GM19043 (cell line): ENCODE measurements around the gene PID1.

Experiments
- ATAC-seq: cut with Tn5 transposase; IDR thresholded peaks from one replicate; pipeline ENCODE4 v1.9.1; 2021; ENCODE audit warnings: low read depth; ENCODE audit not compliant: unreplicated experiment

The PID1 gene

DNA sequence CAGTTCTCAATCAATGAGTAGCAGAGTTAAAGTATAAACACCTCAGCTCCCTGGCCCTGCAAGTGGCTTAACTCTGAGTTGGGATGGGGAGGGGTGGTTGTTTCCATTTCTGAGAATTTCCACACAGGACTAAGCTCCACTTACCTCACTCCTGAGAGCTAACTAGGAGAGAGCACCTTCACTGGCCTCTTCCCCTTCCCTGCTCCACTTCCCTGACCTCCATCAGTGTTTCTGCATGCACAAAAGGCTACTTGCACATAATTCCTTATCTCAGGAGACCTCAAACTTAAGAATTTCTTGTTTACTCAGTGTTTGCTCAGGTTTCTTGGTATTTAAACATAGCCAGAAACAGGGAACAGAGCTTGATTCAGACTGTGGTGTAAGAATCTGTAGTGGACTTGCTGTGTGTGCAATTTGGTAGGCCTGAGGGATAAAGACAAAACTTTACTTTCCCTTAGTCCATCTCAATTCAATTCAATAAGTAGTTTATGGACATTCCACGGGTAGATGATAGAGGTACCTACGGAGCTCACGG is 97.2 kb downstream of the PID1 start:
- no peak for ATAC-seq

DNA sequence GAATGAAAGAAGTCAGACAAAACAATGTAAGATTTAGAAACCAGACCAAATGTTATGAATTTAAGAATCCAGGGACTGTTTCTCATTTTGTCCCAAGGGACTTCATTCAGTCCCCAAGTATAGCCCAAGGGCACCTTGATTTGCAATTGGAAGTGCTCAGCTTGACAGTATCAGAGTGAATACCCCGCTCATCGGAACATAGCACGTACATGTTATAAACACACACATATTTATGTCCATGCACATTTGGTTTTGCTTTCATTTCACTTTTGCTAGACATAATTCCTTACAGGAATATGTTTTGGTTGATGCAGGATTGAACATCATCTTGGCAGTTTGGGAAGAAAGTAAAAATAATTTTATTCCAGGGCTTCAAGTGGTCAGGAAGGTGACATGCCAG is 100.2 kb downstream of the PID1 start:
- ATAC-seq: no peak

DNA sequence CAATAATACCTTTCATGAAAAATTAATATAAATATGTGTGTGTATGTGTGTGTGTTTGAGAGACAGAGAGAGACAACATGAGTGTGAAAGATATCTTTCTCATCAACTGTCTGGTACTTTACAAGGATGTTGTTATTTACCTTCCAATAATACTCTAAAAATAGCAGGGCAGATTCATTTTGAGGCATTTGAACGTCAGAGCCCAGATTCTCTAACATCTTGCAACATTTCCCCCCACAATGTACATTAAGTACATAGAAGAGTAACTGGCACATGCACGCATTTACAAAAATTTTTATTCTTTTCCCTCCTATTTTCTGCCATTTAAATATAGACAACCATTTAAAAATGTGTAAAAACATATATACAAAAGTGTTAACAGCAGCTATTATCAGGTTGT is 100.9 kb downstream of the PID1 start:
- ATAC-seq: no peak

DNA sequence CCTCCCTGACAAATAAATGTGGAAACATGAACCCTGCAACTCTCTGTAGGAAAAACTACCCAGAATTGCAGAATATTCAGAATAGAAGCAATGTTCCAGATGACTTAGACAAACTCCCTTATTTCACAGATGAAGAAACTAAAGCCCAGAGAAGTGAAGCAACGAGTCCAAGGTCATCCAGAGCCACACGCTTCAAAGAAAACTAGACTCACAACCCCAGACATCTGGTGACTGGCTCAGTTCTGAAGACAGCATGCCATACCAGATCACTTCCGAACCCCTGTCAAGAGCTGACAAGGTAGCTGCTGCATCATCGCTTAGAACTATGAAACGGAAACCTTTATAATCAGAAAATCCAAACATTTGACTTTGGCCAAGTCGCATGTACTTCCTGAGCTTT is 101.3 kb downstream of the PID1 start:
- no peak for ATAC-seq

GRCh38 chr2:229164545-229165249 is 106.4 kb downstream of the PID1 start:
- no peak for ATAC-seq

GRCh38 chr2:229163893-229164292 is 107.2 kb downstream of the PID1 start:
- ATAC-seq: no peak

GRCh38 chr2:229162015-229162414 is 109.1 kb downstream of the PID1 start:
- ATAC-seq: no peak

GRCh38 chr2:229160984-229161383 is 110.1 kb downstream of the PID1 start:
- ATAC-seq: no peak

DNA sequence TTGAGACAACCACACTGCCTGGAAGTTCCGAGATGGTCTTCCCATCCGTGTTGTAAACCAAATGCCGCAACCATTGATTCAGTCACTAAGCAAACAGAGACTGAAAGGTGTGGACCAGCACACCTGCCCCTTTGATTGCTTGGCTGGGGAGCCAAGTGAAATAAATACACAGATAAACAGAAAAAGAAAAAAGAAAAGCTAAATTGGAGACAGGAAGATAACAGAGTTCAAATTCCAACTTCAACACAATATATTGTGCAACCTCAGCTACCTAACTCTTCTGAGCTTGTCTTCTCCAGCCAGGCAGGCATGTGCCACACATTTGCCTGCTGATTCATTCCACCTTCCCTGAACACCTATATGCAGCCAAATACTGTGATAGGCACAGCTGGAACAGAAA is 110.9 kb downstream of the PID1 start:
- ATAC-seq: no peak

DNA sequence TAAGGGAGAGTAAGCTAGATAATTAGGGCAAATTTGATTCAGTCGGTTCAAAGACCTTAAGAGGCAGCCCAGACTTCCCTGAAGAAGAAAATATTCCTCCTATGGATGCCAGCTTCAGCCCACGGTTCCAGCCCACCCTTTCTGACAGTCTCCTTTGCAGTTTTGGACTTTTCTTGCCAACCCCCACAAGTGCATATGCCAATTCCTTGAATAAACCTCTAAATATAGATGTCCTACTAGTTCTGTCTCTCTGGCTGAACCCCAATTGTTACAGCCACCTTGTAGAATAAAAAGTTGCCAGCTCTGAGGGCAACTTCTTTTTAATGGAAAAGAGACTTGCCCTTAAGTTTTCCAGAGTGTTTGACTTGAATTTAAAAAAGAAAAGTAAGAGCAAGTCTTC is 111.7 kb downstream of the PID1 start:
- no peak for ATAC-seq

GRCh38 chr2:229154381-229154780 is 116.7 kb downstream of the PID1 start:
- no peak for ATAC-seq

DNA sequence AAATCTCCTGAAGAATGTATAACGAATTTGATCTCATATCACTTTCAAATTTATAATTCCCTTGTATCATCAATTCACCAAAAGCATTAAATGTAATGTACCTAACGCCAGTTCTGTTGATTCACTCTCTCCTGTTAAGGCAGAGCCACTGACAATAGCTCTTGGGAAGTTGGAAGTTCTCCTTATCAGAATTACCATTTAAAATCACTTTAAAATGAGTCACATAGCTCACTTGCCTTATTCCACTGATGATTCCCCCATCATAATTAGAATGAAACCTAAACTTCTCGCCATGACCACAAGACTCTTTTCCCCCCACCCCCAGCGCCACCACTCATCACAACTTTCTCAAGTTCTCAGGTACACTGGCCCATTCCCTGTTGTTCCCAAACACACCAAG is 117.1 kb downstream of the PID1 start:
- ATAC-seq: no peak

- ATAC-seq: no peak
Measured at GRCh38 chr2:229153267-229153666, 117.8 kb downstream of the PID1 start.

DNA sequence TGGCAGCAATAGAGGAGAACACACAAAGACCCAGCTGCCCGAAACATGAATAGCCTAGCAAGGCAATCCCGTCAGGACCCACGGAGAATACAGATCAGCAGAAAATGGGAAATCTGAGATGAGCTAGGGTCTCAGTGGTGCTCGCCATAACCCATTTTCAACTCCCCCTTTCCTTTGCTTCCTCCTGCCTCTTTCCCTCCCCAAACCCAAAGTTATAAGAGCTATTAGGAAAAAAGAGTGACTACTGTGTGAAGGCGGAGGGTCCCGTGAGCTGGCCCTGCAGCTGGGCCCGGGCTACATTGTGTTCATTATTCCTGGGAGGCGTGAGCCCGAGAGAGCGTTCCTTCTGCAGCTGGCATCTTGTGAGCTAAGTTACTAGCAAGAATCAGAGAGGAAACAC is 118.4 kb downstream of the PID1 start:
- ATAC-seq: no peak

DNA sequence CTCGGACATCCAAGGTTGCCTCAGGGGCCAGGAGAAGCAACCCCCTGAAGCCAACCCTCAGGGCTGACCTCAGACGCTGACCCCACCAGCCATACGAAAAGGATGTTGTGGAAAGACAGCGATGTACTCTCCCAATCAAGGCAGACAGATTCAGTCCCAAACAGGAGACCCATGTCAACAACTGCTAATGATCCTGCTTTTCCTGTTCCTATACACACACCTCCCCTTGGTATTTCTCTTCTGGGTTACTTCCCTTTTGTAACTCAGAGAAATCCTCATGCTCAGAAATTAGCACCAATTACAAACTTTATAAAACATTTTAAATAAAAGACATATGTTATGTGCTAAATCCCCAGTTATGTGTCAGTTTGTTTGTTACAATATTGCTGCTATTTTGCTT is 120.8 kb downstream of the PID1 start:
- ATAC-seq: no peak

DNA sequence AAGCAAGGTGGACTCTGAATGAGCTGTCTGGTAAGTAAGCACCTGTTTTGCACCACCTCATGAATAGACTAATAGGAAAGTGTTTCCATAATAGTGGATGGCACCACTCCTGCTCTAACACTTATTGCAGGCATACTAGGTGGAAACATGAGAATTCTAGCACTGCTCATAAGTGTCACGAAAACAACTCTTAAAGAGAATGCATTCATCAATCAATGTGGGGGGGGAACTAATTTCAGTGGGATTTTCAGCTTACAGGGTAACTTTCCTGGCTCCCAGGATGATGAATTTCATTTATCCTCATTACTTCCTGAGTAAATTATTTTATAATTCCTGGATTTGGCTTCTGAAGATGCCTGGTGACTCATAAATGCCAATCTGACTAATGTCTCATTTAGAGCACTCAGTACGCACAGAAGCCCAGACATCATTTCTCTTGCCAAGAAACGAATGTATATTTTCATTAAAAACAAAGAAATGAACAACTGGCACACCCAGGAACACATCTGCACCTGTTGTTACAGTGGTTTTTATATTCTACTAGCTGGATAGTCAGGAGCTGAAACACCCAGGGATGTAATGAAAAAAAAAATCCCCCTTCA is 129.6 kb downstream of the PID1 start:
- ATAC-seq: no peak

DNA sequence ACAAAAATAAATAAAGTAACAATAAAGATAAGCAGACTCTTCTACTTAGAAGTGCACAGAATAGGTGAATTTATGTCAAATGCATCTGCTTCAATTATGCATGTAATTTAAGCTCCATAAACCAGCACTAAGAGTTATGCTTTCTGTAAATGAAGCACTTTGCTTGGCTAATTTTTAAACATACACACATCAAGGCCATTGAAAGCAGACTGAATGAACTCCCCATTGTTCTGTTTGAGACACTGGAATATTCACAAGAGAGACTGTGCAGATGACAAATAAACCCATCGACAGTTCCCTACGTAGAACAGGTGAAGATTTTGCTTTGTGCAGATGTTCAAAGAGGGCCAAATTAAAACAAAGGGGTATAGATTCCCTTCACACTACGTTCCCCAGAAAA is 133.4 kb downstream of the PID1 start:
- ATAC-seq: no peak

GRCh38 chr2:229137066-229137465 is 134.0 kb downstream of the PID1 start:
- no peak for ATAC-seq

DNA sequence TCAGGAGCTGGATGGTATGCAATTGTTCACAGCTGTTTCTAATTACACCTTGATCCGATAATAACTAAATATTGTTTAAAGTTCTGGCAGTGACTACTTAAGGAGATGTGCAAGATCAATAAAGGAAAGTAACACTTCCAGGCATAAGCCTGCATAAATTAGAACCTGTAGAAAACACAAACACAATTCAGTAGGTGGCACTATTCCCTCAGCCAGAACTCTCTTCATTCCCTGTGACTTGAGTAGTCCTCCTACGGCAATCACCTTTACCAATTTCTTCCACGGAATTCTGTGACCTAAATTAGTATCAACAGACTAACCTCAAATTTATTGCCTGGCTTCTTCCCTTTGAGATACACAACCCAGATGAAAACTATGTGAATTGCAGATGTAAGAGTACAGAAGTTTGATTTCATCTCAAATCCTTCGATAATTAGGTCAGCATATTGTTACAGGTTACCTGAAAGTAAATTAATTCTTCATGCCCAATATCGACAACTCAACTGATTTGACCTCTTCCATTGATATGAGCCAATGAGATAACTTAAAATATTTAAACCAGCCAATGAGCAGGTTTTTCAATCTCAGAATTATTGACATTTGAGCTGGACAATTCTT is 137.8 kb downstream of the PID1 start:
- ATAC-seq: no peak

- no peak for ATAC-seq
Measured at GRCh38 chr2:229132236-229132635, 138.9 kb downstream of the PID1 start.

- ATAC-seq: no peak
Measured at GRCh38 chr2:229130522-229130921, 140.6 kb downstream of the PID1 start.
